DND-41 (cell line): ENCODE measurements around the gene GTPBP1.

Experiments used
- CTCF ChIP-seq: IDR thresholded peaks from 2 replicates; pipeline ENCODE4 v1.5.1; 2012; ENCODE audit warnings: borderline replicate concordance, low read length, moderate library complexity, mild to moderate bottlenecking; ENCODE audit not compliant: poor library complexity, severe bottlenecking; ENCODE audit errors: extremely low read depth
- EZH2 ChIP-seq: IDR thresholded peaks from 3 replicates; pipeline ENCODE4 v1.6.1; 2012; ENCODE audit warnings: borderline replicate concordance, low read depth, mild to moderate bottlenecking, moderate library complexity, low read length, inconsistent platforms; ENCODE audit not compliant: severe bottlenecking

- TF ChIP-seq CTCF (no peak), EZH2 (no peak)
Measured at GRCh38 chr22:38715852-38716251, 10.1 kb downstream of the GTPBP1 start.
